22Rv1 (cell line): ENCODE measurements around the gene OSBPL3.

Experiments
- ZFX ChIP-seq: fragments of 450-650 bp; IDR thresholded peaks from 2 replicates; pipeline ENCODE4 v1.6.1; 2017; ENCODE audit warnings: antibody characterized with exemption, borderline replicate concordance
- TF ChIP-seq, protein P1 (sequence below): fragments of 450-650 bp; IDR thresholded peaks from 2 replicates; pipeline ENCODE4 v1.5.1; 2017; ENCODE audit warnings: mild to moderate bottlenecking

DNA sequence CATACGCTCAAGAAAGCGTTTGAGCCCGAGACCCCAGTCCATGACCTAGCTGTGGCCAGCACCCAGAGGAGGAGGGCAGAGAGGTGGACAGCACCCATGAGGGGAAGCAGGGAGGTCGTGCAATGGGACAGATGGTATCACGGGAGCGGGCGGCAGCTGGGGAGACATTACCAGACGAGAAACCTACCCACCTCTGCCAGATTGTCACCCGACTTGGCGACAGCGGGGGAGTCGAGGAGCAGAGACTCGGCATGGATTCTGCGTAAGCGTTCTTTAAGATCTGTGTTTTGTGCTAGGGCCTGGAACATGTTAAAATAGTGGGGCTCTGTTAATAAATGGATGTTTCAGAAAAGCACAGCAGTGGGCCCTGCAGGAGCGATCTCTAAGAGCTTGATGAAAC, 131.1 kb downstream of the OSBPL3 start:
- TF ChIP-seq, protein P1, sequence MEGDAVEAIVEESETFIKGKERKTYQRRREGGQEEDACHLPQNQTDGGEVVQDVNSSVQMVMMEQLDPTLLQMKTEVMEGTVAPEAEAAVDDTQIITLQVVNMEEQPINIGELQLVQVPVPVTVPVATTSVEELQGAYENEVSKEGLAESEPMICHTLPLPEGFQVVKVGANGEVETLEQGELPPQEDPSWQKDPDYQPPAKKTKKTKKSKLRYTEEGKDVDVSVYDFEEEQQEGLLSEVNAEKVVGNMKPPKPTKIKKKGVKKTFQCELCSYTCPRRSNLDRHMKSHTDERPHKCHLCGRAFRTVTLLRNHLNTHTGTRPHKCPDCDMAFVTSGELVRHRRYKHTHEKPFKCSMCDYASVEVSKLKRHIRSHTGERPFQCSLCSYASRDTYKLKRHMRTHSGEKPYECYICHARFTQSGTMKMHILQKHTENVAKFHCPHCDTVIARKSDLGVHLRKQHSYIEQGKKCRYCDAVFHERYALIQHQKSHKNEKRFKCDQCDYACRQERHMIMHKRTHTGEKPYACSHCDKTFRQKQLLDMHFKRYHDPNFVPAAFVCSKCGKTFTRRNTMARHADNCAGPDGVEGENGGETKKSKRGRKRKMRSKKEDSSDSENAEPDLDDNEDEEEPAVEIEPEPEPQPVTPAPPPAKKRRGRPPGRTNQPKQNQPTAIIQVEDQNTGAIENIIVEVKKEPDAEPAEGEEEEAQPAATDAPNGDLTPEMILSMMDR = no peak
- TF ChIP-seq ZFX = no peak
